ENCODE data around the gene LPP.

DNA sequence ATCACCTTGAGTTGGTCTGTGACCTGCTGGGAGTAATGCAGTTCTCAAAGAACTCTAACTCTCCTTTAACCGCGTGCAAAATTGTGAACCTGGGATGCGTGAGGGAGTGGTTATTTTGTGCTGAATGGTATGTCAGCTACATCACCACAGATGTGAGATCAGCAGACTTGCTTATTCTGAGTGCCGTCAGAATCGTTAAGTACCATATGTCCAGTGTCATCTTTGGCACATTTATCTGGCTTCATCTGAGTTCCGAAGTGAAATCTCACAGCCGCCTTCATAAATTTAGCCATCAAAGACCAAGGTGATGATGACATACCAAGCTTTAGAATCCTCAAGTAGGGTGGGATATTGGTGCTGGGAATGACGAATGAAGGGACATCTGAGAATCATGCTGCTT, 670.6 kb downstream of the LPP start:
- TF ChIP-seq POLR2AphosphoS5 (IDR thresholded peaks at IDR 0.05; ENCODE audit: low read depth, low read length) = no peak
- TF ChIP-seq POLR2A (IDR thresholded peaks at IDR 0.05; ENCODE audit: low read depth, low read length) = no peak
- TF ChIP-seq TAF1 (IDR thresholded peaks at IDR 0.05; ENCODE audit: borderline replicate concordance, low read depth, low read length) = no peak
